Transverse colon (tissue), 4 donors: ENCODE data around the gene MED27.

Experiments used
- EP300 ChIP-seq: sonication (generic); formaldehyde crosslinking; IDR thresholded peaks from one replicate; pipeline ENCODE4 v1.6.1; 2017; ENCODE audit warnings: antibody characterized with exemption, low read depth
- POLR2A ChIP-seq: fragments of 450-650 bp; IDR thresholded peaks from one replicate; pipeline ENCODE4 v1.6.1; 2016; ENCODE audit warnings: antibody characterized with exemption, mild to moderate bottlenecking, moderate library complexity
- POLR2AphosphoS5 ChIP-seq, 3 donors: sonication (generic); formaldehyde crosslinking; IDR thresholded peaks; one replicate each; pipeline ENCODE4 v1.6.1; 2016; ENCODE audit warnings: antibody characterized with exemption in 3 of 3
- TF ChIP-seq, protein P1 (sequence below), 5 experiments: fragments of 200-600 bp in 3 of 5; fragments of 450-650 bp in 2 of 5; sonication (generic) in 3 of 5; IDR thresholded peaks; 1 replicate in 2 of 5; 2 replicates in 3 of 5; pipeline ENCODE4 v1.5.1; 2016 to 2017; ENCODE audit warnings: antibody characterized with exemption in 5 of 5, inconsistent platforms in 3 of 5, mild to moderate bottlenecking in 2 of 5, moderate library complexity in 1 of 5

- TF ChIP-seq POLR2AphosphoS5 (IDR thresholded peaks at IDR 0.05) (no peak), EP300 (no peak), POLR2A (no peak)
- TF ChIP-seq, protein P1, sequence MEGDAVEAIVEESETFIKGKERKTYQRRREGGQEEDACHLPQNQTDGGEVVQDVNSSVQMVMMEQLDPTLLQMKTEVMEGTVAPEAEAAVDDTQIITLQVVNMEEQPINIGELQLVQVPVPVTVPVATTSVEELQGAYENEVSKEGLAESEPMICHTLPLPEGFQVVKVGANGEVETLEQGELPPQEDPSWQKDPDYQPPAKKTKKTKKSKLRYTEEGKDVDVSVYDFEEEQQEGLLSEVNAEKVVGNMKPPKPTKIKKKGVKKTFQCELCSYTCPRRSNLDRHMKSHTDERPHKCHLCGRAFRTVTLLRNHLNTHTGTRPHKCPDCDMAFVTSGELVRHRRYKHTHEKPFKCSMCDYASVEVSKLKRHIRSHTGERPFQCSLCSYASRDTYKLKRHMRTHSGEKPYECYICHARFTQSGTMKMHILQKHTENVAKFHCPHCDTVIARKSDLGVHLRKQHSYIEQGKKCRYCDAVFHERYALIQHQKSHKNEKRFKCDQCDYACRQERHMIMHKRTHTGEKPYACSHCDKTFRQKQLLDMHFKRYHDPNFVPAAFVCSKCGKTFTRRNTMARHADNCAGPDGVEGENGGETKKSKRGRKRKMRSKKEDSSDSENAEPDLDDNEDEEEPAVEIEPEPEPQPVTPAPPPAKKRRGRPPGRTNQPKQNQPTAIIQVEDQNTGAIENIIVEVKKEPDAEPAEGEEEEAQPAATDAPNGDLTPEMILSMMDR (IDR thresholded peaks at IDR 0.05), result no peak
These were observed 119.8 kb downstream of the MED27 start for GRCh38 chr9:131959887-131960286.
